K562 (cell line): ENCODE measurements around the gene ZNF74. TPM values are rescaled to one million over a fixed set of nuclear protein-coding genes. Genes with fewer than 3 reads are reported as not detected.

Experiments
- ATAC-seq: fragments of 200-7000 bp; cut with Tn5 transposase; 3 replicates; pipeline ENCODE4 v1.9.1; 2020; ENCODE audit warnings: moderate library complexity
- BruUV-seq: library from RNA; stranded (reverse); fragments of 400-500 nt; replicated peaks from 2 replicates; lab custom pipeline; 2021; lab: Mats Ljungman, UMichigan
- CTCF ChIA-PET: fragments of 300-600 bp; formaldehyde crosslinking; extraction: SDS; loops from one replicate; lab custom pipeline; 2021; ENCODE audit warnings: low intra/inter-chr PET ratio; lab: Yijun Ruan, JAX
- POLR2A ChIA-PET: fragments of 300-600, 350-650 bp; sonication (Branson Sonifier 250); formaldehyde crosslinking; extraction: SDS; loops from one replicate; lab custom pipeline; 2021; ENCODE audit warnings: antibody characterized with exemption, inconsistent platforms; lab: Yijun Ruan, JAX
- DNase-seq, 4 experiments: peaks; one replicate each; pipeline versions ENCODE4 v3.0.0 to v3.0.0-alpha.2; 2011 to 2018; ENCODE audit warnings: low spot score in 3 of 4, mixed read lengths in 3 of 4; ENCODE audit errors: extremely low read depth in 1 of 4
- FAIRE-seq: peaks from 2 replicates; lab custom pipeline; 2011; peaks lifted over from hg19 to GRCh38; lab: Jason Lieb, UNC
- H2AFZ ChIP-seq: 2 replicates; pipeline ENCODE4 v1.6.0; 2011; ENCODE audit warnings: low read depth, low read length, control low read depth, inconsistent platforms
- H3K27ac ChIP-seq: fragments of 200-600 bp; 3 replicates; pipeline ENCODE4 v1.8.0; 2011; ENCODE audit warnings: low read depth, mild to moderate bottlenecking, control low read depth, inconsistent platforms, low read length, moderate library complexity, mixed read lengths; ENCODE audit errors: extremely low read depth
- H3K27me3 ChIP-seq, 2 experiments: fragments of 300-600 bp in 1 of 2; 2 replicates in 1 of 2; 3 replicates in 1 of 2; pipeline versions ENCODE4 v1.6.0 to v1.8.0; 2011; ENCODE audit warnings: inconsistent platforms in 2 of 2, low read length in 2 of 2, mild to moderate bottlenecking in 1 of 2, mixed read lengths in 1 of 2, moderate library complexity in 1 of 2; ENCODE audit not compliant: control insufficient read depth in 2 of 2, insufficient read depth in 2 of 2
- H3K36me3 ChIP-seq: fragments of 300-600 bp; 3 replicates; pipeline ENCODE4 v1.8.0; 2011; ENCODE audit warnings: mild to moderate bottlenecking, low read length, inconsistent platforms; ENCODE audit not compliant: control insufficient read depth, insufficient read depth
- H3K4me1 ChIP-seq, 2 experiments: fragments of 200-600 bp in 1 of 2; replicated peaks in 1 of 2; 2 replicates in 1 of 2; 3 replicates in 1 of 2; pipeline versions ENCODE4 v1.5.1 to v1.8.0; 2011; ENCODE audit warnings: inconsistent platforms in 2 of 2, low read length in 2 of 2, mild to moderate bottlenecking in 1 of 2, mixed read lengths in 1 of 2, moderate library complexity in 1 of 2; ENCODE audit not compliant: control insufficient read depth in 2 of 2, insufficient read depth in 2 of 2
- H3K4me2 ChIP-seq: 2 replicates; pipeline ENCODE4 v1.6.1; 2011; ENCODE audit warnings: low read length, control low read depth, inconsistent platforms, mixed read lengths; ENCODE audit not compliant: insufficient read depth
- H3K4me3 ChIP-seq: fragments of 200-600 bp; sonication (generic), shearing (Covaris generic); 2 replicates; pipeline ENCODE4 v1.5.1; 2016; ENCODE audit warnings: control low read depth, inconsistent platforms
- H3K79me2 ChIP-seq: fragments of 200-600 bp; 3 replicates; pipeline ENCODE4 v1.8.0; 2011; ENCODE audit warnings: low read length, inconsistent platforms; ENCODE audit not compliant: control insufficient read depth, insufficient read depth
- H3K9ac ChIP-seq, 2 experiments: 2 replicates each; pipeline versions ENCODE4 v1.6.0 to v1.6.1; 2011; ENCODE audit warnings: low read depth in 2 of 2, low read length in 2 of 2, control low read depth in 1 of 2, inconsistent platforms in 1 of 2, mild to moderate bottlenecking in 1 of 2, mixed read lengths in 1 of 2; ENCODE audit not compliant: insufficient read depth in 1 of 2
- H3K9me1 ChIP-seq: one replicate; pipeline ENCODE4 v1.6.0; 2011; ENCODE audit warnings: inconsistent platforms, mild to moderate bottlenecking, low read length, moderate library complexity; ENCODE audit not compliant: control insufficient read depth, insufficient read depth
- H3K9me3 ChIP-seq: replicated peaks from 2 replicates; pipeline ENCODE4 v1.5.1; 2011; ENCODE audit warnings: low read depth, low read length, inconsistent platforms; ENCODE audit not compliant: control insufficient read depth, insufficient read depth
- H4K20me1 ChIP-seq: replicated peaks from 2 replicates; pipeline ENCODE4 v1.6.1; 2011; ENCODE audit warnings: low read length, inconsistent platforms, mixed read lengths; ENCODE audit not compliant: control insufficient read depth, insufficient read depth
- CHD2 ChIP-seq: IDR thresholded peaks from 2 replicates; pipeline ENCODE4 v1.6.1; 2011; ENCODE audit warnings: low read depth, low read length
- FOXO4 ChIP-seq: fragments of 450-650 bp; formaldehyde crosslinking; IDR thresholded peaks from 2 replicates; pipeline ENCODE4 v1.4.0; 2020; ENCODE audit warnings: mild to moderate bottlenecking, moderate library complexity
- ID3 ChIP-seq, 2 experiments: fragments of 250-450 bp in 1 of 2; fragments of 450-650 bp in 1 of 2; sonication (Bioruptor Pico) in 1 of 2; IDR thresholded peaks; 2 replicates each; pipeline versions ENCODE4 v1.6.1 to v1.8.0; 2016 to 2021; ENCODE audit warnings: mild to moderate bottlenecking in 2 of 2, moderate library complexity in 2 of 2, missing compliant biosample characterization in 1 of 2, missing genetic modification characterization in 1 of 2
- KAT2B ChIP-seq: IDR thresholded peaks from one replicate; pipeline ENCODE4 v1.6.1; 2012; ENCODE audit warnings: low read depth, mild to moderate bottlenecking, control low read depth, inconsistent platforms, low read length, moderate library complexity
- MYNN ChIP-seq, 2 experiments: sonication (generic); formaldehyde crosslinking in 1 of 2; IDR thresholded peaks; 2 replicates each; pipeline versions ENCODE4 v1.5.0 to v1.6.1; 2016 to 2020; ENCODE audit warnings: antibody characterized with exemption in 1 of 2, missing genetic modification reagents in 1 of 2
- NCOA6 ChIP-seq: fragments of 450-650 bp; IDR thresholded peaks from 2 replicates; pipeline ENCODE4 v1.6.1; 2017; ENCODE audit warnings: mild to moderate bottlenecking
- ZBTB7A ChIP-seq: IDR thresholded peaks from 2 replicates; pipeline ENCODE4 v1.6.1; 2011; ENCODE audit warnings: low read depth, mild to moderate bottlenecking, low read length, moderate library complexity, borderline replicate concordance; ENCODE audit not compliant: control insufficient read depth
- WGBS: fragments of 100-300 bp; shearing (Covaris generic); methylation state at CpG from one replicate; pipeline ENCODE4 v1.1.6; 2016; ENCODE audit warnings: low coverage, mixed read lengths; ENCODE audit not compliant: insufficient coverage; ENCODE audit errors: missing lambda C conversion rate; 5-methylcytosine and 5-hydroxymethylcytosine counted together
- in situ Hi-C: fragments of 300-500 bp; cut with MboI; formaldehyde crosslinking; loops from 4 replicates; pipeline ENCODE4 v1.15.0; 2018; ENCODE audit warnings: inconsistent platforms, mixed read lengths
- intact Hi-C: fragments of 100-400 bp; cut with micrococcal nuclease; formaldehyde crosslinking; loops from 2 replicates; pipeline ENCODE4 v1.14.2; 2022
- polyA plus RNA-seq, 8 experiments: library from polyadenylated mRNA; depleted of rRNA in 4 of 8; stranded (reverse) in 5 of 8; unstranded in 3 of 8; fragments of >200 nt; fragmentation: Nextera tagmentation in 2 of 8; fragmentation: Illumina TruSeq in 1 of 8; extraction: Ambion mirVana in 2 of 8; extraction: Trizol in 1 of 8; gene quantifications; 2 replicates each; pipeline versions ENCODE4 v1.2.1 to v1.2.3, GENCODE V29; 2011 to 2014; ENCODE audit warnings: inconsistent platforms in 1 of 8, missing spikeins in 1 of 8
- total RNA-seq, 7 experiments: library from RNA; depleted of rRNA in 6 of 7; stranded (reverse); fragments of >200 nt in 6 of 7; fragmentation: Illumina TruSeq in 2 of 7; extraction: Trizol in 2 of 7; gene quantifications; 2 replicates each; pipeline versions ENCODE4 v1.2.1 to v1.2.3, GENCODE V29; 2011 to 2021; ENCODE audit warnings: low replicate concordance in 1 of 7
- TF ChIP-seq, protein P1 (sequence below), 2 experiments: fragments of 450-650 bp; IDR thresholded peaks; 2 replicates each; pipeline ENCODE4 v1.6.1; 2016; ENCODE audit warnings: mild to moderate bottlenecking in 2 of 2, borderline replicate concordance in 1 of 2, low read depth in 1 of 2, moderate library complexity in 1 of 2

ZNF74 gene
- total and polyA plus RNA-seq, 9 of the 15 experiments (the other 6 are each of a cell fraction or from before 2014, with no cell fraction given) = 2.4 to 53.5 (median 31.5) TPM

- ChIA-PET CTCF (interaction anchor here (1.6 kb wide), 1 partner anchor 27 kb away, joined by 4 read pairs; no protein-coding TSS in a partner anchor), POLR2A (interaction anchor here (0.6 to 3.4 kb wide), 18 partner anchors 11 to 509 kb away, joined by 3 to 25 read pairs (median 4); partner anchors contain the start of gene MED15)
- H3K4me3 ChIP-seq = peak overlapping the region; percentile 48
- TF ChIP-seq FOXO4 (CRISPR knock-in tag) = peak; percentile 9; the same call in 1 of the 2 replicates
- TF ChIP-seq, protein P1, sequence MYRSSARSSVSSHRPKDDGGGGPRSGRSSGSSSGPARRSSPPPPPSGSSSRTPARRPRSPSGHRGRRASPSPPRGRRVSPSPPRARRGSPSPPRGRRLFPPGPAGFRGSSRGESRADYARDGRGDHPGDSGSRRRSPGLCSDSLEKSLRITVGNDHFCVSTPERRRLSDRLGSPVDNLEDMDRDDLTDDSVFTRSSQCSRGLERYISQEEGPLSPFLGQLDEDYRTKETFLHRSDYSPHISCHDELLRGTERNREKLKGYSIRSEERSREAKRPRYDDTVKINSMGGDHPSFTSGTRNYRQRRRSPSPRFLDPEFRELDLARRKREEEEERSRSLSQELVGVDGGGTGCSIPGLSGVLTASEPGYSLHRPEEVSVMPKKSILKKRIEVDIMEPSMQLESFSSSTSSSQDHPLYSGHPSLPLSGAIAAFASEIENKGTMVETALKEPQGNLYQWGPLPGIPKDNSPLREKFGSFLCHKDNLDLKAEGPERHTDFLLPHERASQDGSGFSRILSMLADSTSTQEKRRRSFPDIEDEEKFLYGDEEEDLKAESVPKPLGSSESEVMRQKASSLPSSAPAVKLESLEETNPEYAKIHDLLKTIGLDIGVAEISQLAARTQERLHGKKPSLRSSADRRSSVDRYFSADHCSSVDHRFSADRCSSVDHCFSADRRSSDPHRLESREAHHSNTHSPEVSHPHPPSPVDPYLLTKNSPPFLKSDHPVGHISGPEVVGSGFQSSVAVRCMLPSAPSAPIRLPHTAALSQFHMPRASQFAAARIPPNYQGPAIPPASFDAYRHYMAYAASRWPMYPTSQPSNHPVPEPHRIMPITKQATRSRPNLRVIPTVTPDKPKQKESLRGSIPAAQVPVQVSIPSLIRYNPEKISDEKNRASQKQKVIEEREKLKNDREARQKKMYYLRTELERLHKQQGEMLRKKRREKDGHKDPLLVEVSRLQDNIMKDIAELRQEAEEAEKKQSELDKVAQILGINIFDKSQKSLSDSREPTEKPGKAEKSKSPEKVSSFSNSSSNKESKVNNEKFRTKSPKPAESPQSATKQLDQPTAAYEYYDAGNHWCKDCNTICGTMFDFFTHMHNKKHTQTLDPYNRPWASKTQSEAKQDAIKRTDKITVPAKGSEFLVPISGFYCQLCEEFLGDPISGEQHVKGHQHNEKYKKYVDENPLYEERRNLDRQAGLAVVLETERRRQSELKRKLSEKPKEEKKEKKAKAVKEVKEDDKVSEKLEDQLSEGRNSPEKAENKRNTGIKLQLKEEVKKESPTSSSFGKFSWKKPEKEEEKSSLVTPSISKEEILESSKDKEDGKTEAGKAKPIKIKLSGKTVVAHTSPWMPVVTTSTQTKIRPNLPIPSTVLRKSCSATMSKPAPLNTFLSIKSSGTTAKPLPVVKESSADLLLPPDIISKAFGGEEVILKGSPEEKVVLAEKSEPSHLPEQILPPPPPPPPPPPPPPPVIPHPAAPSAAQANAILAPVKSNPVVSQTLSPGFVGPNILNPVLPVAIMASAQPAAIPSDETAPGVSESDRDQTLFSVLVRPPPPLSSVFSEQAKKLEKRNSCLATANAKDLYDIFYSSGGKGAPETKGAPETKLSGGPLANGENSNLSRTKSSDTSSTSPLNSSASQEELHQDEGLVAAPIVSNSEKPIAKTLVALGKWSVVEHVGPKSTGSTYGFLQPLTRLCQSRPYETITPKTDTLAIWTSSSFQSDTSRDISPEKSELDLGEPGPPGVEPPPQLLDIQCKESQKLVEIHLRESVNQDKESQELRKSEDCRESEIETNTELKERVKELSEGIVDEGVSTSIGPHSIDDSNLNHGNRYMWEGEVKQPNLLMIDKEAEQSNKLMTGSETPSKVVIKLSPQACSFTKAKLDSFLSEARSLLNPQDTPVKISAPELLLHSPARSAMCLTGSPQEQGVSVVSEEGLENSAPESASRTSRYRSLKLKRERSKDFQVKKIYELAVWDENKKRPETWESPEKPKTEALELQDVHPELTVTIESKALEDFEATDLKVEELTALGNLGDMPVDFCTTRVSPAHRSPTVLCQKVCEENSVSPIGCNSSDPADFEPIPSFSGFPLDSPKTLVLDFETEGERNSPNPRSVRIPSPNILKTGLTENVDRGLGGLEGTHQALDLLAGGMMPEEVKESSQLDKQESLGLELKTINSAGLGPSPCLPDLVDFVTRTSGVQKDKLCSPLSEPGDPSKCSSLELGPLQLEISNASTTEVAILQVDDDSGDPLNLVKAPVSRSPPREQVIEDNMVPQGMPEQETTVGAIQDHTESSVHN (IDR thresholded peaks at IDR 0.05; ENCODE audit: borderline replicate concordance in 1 of 2, low read depth in 1 of 2) = no peak
- TF ChIP-seq CHD2 = 0 out of 2 replicates have a peak, but pooled peaks have one; percentile 9
- TF ChIP-seq NCOA6 = no peak
- no peak for TF ChIP-seq KAT2B
- 0 out of 2 replicates have a peak, but pooled peaks have one; percentile 36 for TF ChIP-seq MYNN (IDR thresholded peaks at IDR 0.05)
- peak; percentile 24; the same call in 1 of the 2 replicates for TF ChIP-seq MYNN (CRISPR knock-in tag; IDR thresholded peaks at IDR 0.05)
- peak; percentile 87 for TF ChIP-seq ZBTB7A
- TF ChIP-seq ID3 (CRISPR knock-in tag; IDR thresholded peaks at IDR 0.05) = no peak
- peak; percentile 25; the same call in 1 of the 2 replicates for TF ChIP-seq ID3 (tag; IDR thresholded peaks at IDR 0.05)
Measured at GRCh38 chr22:20429254-20430100, 35.5 kb downstream of the ZNF74 start.

More at GRCh38 chr22:20429254-20430100, 35.5 kb downstream of the ZNF74 start:
- ATAC-seq (peak; percentile 96), DNase-seq (peak; percentile 98 to 100 (median 100)), FAIRE-seq (peak; percentile 48)
- H3K27ac ChIP-seq = no peak overlapping the region
- intact Hi-C loops = no loop called here
- H3K9me1 ChIP-seq = peaks cover 8% of the 10 kb centered on the region
- H4K20me1 ChIP-seq = peaks cover 39% of the 10 kb centered on the region
- peak overlapping the region; percentile 13 to 91; a peak in 3 of 4 replicates for H3K9ac ChIP-seq
- no peaks in the 10 kb centered on the region for H3K9me3 ChIP-seq
- H3K4me1 ChIP-seq = peaks cover 12 to 53% of the 10 kb centered on the region in 2 experiments
- peak overlapping the region; percentile 95 for H2AFZ ChIP-seq
- no peaks in the 10 kb centered on the region for H3K79me2 ChIP-seq
- in situ Hi-C loops = no loop called here
- H3K4me2 ChIP-seq = peak overlapping the region; percentile 94
- BruUV-seq = no TSS peak
- no peaks in the 10 kb centered on the region for H3K36me3 ChIP-seq
- 3% methylated on average over 75 of the region's 75 CpGs for WGBS
- peaks cover 27 to 70% of the 10 kb centered on the region in 2 experiments; a peak in 4 of 5 replicates for H3K27me3 ChIP-seq
